Mesangial cell (primary cell): ENCODE data around the gene OR4C3. TPM values are rescaled to one million over a fixed set of nuclear protein-coding genes. Genes with fewer than 3 reads are reported as not detected.

Experiments
- total RNA-seq: library from RNA; depleted of rRNA; stranded (reverse); fragments of >200 nt; gene quantifications from 2 replicates; pipeline ENCODE4 v1.2.3, GENCODE V29; 2015

The OR4C3 gene
- not detected in 2 replicates for total RNA-seq

DNA sequence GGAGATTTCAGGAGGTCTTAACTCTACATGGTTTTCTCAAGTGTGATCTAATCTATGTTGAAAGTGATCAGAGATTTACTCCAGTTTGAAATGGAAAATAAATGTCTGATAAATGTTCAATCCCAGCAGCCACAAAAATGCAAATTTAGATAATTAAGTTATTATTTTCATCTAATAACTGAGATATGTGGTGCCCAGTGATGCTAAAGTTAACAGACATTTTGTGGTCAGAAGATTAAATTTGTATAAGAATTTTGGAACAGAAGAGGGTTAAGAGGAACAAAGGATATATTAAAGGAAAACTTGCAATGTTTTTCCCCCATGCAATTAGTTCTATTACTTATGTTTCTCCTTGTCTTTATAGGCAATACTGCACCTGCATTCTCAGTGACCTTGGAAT is at the start of gene OR4C3:
OR4C3 (plus strand) TSS at position 301 of the 400 bp plus-strand sequence. CDS start 102 bp downstream, outside the sequence.

GRCh38 chr11:48305923-48306322 is 18.8 kb upstream of the OR4C3 start, which contains the start of gene OR4S1:
Gene OR4S1, plus strand, starts transcription at chr11:48306223. Its CDS starts 0 bp downstream, at chr11:48306223.

GRCh38 chr11:48366365-48366764 is 41.6 kb downstream of the OR4C3 start, which contains the start of gene OR4C5:
Gene OR4C5, minus strand, starts transcription at chr11:48366465. Its CDS starts 0 bp downstream, at chr11:48366465.

Other genes starting within 250 kb of the OR4C3 start
- gene OR4B1, start 108.1 kb upstream of the OR4C3 start, total RNA-seq = not detected in 2 replicates
- gene OR4X2, start 79.8 kb upstream of the OR4C3 start, total RNA-seq = not detected in 2 replicates
- gene OR4X1, start 61.1 kb upstream of the OR4C3 start, total RNA-seq = not detected in 2 replicates
- gene OR4S1, start 18.7 kb upstream of the OR4C3 start, total RNA-seq = not detected in 2 replicates
- not detected in 2 replicates for gene OR4C5, start 41.5 kb downstream of the OR4C3 start, total RNA-seq
- not detected in 2 replicates for gene OR4A47, start 163.9 kb downstream of the OR4C3 start, total RNA-seq